HG03045 (cell line): ENCODE results near the gene CCND2.

Source experiments
- ATAC-seq: cut with Tn5 transposase; IDR thresholded peaks from one replicate; pipeline ENCODE4 v1.9.1; 2021; ENCODE audit warnings: mild to moderate bottlenecking, moderate library complexity; ENCODE audit not compliant: unreplicated experiment

The CCND2 gene

DNA sequence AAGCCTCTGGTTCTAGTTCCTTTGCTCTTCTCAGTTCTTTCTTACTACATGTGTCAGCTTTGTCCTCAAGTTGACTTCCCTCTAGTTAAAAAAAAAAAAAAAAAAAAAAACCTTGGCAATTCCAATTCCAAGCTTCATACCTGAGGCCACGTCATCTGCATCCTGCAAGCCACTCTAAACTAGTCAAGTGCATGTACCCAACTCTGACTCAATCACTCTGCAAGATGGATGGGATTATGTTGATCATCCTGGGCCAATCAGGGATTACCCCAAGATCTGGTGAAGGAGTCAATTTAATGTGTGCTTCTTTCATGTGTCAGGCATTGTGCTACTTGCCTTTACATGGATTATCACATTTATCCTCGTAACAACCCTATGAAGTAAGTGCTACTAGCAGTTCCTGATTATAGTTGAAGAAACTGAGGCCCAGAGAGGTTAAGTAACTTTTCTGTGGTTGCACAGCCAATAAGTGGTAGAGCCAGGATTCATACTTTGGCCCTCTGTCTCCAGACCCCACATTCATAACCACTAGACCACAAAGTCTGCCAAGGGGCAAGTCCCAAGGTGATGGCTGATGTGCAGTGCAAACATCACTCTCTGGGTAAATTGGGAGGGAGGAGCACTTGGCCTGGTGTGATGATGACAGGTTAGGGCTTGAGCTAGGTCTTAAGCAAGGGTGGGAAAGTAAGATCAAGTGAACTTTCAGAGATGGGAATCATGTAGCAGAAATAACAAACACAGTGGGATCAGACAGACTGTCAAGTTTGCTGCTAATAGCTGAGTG is 17.3 kb upstream of the CCND2 start:
- no peak for ATAC-seq

DNA sequence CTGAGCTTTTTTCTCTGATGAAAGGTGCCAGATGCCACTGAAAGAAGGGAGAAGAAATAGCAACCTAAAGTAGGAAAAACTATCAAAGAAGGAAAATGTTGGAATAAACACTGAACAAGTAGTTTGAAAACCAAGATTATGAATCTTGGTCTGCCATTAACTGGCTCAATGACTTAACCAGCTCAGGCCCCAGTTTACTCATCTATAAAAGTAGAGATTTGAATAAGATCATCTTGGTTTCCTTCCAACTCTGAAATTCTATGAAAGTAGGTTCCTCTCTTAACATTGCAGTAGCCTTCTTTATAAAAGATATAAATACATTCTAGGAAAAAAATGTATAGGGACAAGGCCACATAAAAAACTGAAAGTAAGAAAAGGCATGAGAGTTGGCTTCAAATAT is 16.1 kb upstream of the CCND2 start:
- no peak for ATAC-seq

DNA sequence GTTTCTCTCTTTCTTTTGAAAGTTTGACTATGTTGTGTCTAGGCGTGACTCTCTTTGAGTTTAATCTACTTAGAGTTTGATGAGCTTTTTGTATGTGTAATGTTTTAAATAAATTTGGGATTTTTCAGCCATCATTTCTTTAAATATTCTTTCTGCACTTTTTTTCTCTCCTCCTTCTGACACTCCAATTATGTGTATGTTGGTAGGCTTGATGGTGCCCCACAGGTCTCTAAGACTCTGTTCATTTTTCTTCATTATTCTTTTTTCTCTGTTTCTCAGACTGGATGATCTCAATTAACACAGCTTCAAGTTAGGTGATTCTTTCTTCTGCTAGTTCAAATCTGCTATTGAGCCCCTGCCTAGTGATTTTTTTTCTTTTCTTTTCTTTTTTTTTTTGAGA is 14.5 kb upstream of the CCND2 start:
- no peak for ATAC-seq

DNA sequence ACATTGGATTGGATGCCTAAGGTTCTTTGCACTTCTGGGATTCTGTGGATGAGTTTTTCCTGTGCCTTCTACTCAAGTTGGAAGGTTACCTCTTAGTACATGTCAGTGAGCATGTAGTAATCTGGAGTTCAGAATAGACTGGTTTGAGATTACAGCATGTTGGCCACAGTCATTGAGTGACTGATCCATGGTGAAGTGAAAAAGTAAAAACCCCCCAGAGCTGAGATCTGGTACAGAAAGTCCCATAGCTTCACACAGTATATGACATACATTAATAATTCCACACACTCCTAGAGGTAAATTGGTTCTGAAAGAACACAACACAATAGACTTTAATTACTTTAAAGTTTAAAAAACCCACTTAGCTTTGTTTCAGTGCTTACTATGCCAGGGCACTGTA is 11.9 kb upstream of the CCND2 start:
- ATAC-seq = peak; percentile 74

DNA sequence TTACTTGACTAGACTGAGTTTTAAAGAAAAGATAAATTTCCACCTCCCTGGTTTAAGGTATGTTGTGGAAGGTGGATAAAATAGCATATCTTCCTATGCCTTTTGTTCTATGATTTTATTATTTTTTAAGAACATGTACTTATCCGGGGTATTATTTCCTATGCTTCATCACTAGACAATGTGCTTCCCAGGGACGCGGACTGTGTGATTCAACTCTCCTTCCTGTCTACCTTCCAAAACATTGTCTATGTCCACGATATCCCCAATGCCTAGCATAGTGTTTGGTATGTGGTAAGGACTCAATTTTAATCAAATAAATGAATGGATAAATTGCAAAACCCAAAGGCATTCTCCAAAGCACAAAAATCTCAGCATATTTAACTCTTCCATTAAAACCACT is 8.3 kb upstream of the CCND2 start:
- no peak for ATAC-seq

DNA sequence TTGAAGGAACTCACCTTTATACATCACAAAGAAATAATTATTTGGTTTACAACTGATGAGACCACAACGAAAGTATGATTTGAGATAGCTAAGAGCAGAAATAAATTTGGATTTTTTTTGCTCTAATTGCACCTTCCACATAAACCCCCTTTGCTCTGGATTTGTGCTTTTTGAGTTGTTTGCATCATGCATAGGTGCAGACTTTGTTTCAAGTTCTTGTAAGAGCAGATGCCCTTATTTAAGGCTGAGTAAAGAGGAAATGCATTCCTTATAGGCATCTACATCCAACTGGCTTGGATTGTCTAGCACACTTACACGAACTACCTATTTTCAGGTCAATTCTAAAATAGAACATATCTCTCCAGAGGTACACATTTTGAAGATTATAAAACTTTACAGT is 6.6 kb upstream of the CCND2 start:
- ATAC-seq = no peak

DNA sequence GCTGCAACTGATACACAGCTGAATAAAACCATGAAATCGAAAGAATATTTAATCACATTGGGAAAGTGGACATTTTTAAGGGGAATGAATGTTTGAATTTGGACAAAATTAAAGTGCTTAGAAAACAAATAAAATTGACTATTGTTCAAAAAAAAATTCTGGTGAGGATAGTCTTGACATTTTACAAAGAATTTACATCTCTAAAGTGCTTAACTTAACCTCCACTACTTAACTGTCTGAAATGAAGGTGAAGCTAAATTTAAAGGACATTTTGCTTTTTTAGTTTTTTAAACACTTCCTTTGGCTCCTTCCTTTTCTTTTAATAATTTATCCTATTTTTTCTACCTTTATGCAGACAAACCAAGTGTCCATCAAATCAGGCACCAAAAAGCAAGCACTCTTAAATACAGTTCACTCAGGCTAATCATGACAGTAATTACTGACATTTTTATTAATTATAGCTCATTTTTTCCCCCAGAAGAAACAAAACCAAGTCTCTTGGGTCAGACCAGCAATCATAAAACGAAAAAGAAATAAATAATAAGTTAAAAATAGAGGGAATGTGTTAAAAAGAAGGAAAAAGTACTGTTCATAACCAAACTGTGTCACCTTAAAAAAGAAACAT is 5.7 kb upstream of the CCND2 start:
- no peak for ATAC-seq

DNA sequence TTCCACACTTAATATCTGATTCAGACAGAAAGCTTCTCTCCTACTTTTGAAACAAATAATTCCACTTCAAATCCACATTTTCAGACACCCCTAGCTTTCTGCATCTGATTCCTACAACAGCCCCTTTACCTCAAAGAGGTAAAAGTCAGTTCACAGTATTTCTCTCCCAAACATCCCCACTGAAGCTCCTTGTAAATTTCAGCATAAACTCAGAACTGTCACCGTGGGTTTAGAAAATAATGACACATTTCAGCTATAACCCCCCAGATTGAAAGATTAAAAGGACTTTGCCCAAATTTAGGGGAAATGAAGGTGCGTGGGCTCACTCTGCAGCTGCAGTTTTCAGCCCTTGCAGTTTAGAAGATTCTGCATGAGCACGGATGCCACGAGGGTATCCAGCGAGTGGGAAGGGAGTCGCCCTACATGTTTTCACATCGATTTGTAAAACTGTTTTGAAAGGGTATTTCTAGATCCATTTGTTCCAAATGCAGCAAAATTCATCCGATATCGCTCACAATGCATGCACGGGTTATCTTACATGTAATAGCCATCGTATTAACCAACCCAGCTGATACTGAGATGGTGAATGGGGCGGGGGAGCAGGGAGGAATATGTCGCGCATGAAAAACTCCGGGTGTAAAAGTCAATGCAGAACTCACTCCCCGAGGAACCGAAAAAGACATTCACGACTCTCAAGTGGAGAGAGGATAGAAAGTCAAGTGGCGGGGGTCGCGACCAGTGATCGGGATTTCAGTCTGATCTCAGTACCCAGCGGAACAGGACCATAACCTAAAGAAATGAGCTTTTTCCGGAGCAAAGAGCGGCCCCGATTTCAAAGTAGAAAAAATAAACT is 5.0 kb upstream of the CCND2 start:
- no peak for ATAC-seq

DNA sequence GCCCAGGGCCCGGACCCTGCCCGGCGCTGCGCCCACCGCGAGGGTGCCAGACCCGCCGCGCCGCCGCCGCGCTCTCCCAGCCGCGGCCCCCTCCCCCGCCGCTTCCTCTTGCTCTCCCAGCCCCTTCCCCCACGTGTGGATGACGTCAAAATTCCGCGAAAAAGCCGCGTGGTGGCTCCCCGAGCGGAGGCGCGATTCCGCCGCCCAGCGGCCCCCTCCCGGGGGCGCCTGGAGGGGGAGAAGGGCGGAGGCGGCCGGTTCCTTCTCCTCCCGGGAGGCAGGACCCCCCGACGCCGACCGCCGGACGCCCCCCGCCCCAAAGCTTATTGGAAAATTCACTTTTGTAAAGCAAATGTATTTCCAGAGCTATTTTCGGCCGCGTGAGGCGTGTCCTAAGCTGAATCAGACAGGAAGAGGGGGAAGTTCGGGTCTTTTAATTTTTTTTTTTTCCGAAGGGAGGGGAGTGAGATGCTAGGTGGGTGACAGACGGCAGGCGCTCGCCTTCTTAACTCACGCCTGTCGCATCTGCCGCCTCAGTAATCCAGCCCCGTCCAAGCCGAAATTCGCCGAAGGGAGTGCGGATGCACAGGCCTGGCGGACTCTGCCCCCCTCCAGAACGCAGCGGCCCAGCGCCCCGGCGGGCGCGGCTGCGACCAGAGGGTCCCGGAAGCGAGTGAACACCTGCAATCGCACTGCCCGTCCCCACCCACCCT is 4.1 kb upstream of the CCND2 start:
- peak; percentile 28 for ATAC-seq

DNA sequence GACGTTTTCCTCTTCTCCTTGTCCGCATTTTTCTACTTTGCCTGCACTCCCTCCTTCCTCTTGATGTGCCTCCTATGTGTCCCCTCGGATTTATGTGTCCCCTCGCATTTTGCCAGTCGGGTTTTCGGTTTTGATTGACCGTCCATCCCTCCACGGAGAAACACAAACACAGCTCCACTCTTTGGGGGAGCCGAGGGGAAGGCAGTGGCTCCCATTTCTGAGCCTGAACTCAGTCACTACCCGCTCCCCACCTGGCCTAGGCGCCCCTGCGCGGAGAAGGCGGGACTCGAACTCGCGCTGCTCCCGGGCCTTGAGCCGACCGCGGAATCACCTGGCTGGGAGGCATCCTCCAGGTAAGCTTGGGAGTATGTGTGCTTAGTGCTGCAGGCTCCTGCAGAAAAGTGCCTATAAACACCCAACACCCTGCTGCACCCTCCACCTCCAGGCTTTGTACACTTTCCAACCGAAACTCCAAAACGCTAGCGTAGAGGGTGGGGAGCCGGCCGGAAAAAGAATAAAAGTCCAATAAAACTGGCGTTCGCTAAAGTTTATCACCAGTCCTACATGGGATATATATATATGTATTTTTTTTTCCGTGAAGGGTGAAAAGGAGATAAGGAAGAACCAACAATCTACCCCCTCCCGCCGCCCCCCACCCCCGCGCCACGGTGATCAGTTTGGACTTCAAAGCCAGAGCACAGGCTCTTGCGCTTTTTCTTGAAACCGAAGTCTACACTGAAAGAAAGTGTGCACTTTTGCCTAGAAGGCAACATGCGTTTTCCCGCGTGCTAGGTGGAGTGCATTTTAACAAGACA is 3.3 kb upstream of the CCND2 start:
- ATAC-seq = no peak

DNA sequence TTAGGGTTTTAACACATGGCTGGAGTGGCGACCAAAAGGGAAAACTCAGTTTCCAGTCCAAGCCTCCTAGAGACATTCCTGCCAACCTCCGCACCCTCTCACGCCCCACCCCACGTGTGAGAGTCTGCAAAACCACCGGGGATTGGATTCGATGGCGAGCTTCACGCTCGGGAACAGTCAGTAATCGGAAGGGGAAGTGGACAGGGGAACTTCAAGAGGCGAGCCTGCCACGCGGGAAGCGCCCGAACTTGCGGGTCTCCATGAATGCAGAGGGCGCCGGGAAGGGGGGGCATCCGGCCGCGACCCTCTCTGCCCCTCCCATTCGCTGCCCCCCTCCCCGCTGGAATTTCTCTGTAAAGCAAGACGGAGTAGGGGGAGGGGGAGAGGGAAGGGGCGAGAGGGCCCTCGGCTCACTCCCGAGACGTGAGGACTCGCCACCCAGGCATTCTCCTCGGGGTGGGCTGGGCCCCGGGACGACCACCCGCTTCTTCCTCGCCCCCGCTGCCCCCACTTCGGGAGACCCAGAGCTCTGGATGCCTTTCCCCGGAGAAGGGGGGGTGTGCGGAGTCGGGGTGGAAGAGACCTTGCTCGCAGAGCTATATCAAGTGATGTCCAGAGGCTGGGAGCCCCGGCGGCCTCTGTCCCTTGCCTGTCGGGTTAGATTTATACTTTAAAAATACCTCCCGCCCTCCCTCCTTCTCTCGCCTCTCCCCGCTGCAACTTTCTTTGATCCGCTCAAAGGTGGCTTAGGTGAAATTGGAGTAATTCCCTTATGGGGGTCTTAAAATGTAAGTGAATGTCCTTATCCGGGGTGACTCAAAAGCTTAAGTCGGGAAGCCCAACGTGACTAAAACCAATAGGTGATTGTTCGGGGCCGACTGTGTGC is 2.5 kb upstream of the CCND2 start:
- no peak for ATAC-seq

DNA sequence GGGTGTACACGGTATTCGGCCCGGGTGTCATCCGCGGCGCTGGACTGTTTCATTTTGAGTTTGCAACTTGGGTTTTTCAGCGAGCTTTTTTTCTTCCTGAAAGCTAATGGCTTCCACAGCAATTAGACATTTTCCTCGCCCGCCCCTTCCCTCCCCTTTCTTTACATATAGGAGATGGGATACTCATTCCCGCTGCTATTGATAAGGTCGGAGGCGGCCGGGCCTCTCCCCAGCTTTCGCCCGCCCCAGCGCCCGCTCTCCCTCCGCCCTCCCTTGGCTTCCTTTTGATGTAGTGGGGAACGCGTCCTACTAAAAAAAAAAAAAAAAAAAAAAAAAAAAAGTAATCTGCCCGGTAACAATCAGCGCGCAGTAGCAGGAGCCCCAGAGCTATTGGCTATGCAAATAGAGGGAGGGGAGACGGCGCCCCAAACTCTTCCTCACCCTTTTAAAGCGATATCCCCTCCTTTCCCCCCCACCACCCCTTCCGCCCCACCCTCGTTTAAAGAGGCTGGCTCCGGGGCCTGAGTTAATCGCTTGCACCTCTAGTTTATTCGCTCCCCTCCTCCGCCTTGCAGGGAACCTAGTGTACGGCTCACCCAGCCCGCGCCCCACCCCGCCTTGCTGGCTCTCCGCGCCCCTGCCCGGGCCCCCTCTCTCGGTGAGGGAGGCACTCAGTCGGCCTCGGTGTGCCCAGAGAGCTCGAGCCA is 1.7 kb upstream of the CCND2 start:
- ATAC-seq = peak; percentile 50

DNA sequence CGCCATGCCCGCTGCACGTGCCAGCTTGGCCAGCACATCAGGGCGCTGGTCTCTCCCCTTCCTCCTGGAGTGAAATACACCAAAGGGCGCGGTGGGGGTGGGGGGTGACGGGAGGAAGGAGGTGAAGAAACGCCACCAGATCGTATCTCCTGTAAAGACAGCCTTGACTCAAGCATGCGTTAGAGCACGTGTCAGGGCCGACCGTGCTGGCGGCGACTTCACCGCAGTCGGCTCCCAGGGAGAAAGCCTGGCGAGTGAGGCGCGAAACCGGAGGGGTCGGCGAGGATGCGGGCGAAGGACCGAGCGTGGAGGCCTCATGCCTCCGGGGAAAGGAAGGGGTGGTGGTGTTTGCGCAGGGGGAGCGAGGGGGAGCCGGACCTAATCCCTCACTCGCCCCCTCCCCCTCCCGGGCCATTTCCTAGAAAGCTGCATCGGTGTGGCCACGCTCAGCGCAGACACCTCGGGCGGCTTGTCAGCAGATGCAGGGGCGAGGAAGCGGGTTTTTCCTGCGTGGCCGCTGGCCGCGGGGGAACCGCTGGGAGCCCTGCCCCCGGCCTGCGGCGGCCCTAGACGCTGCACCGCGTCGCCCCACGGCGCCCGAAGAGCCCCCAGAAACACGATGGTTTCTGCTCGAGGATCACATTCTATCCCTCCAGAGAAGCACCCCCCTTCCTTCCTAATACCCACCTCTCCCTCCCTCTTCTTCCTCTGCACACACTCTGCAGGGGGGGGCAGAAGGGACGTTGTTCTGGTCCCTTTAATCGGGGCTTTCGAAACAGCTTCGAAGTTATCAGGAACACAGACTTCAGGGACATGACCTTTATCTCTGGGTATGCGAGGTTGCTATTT is 914 bp upstream of the CCND2 start:
- ATAC-seq = peak; percentile 5

DNA sequence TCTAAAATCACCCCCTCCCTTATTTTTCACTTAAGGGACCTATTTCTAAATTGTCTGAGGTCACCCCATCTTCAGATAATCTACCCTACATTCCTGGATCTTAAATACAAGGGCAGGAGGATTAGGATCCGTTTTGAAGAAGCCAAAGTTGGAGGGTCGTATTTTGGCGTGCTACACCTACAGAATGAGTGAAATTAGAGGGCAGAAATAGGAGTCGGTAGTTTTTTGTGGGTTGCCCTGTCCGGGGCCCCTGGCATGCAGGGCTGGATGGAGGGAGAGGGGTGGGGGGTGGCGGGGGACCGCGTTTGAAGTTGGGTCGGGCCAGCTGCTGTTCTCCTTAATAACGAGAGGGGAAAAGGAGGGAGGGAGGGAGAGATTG is 300 bp upstream of the CCND2 start:
- ATAC-seq = no peak

DNA sequence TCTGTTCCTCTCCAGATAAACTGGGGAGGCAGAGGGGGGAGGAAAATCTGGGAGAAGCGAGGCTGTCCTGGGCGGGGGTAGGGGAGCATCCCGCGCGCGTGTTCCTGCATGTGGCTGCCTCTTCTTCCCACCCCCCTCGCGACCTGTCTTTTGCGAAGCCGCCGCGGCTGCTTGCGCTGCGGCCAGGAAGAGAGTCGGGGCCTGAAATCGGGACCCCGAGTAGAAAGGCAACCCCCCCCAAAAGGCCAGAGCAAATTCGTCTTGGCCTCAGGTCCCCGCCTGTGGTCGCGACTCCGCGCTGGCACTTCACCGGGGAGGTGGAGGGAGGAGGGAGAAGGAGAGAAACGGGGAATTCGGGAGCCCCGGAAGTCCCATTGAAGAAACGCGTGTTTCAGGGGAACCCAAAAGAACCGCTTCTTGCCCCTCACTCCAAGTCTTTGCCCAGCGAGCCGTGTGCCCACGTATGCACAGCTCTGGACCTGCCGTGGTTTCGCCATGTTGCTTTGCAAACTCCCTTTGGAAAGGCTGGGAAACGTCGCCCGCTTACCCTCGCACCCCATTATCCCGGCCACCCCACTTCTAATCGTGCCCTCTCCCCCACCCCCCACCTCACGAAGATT is 944 bp downstream of the CCND2 start:
- ATAC-seq = no peak

DNA sequence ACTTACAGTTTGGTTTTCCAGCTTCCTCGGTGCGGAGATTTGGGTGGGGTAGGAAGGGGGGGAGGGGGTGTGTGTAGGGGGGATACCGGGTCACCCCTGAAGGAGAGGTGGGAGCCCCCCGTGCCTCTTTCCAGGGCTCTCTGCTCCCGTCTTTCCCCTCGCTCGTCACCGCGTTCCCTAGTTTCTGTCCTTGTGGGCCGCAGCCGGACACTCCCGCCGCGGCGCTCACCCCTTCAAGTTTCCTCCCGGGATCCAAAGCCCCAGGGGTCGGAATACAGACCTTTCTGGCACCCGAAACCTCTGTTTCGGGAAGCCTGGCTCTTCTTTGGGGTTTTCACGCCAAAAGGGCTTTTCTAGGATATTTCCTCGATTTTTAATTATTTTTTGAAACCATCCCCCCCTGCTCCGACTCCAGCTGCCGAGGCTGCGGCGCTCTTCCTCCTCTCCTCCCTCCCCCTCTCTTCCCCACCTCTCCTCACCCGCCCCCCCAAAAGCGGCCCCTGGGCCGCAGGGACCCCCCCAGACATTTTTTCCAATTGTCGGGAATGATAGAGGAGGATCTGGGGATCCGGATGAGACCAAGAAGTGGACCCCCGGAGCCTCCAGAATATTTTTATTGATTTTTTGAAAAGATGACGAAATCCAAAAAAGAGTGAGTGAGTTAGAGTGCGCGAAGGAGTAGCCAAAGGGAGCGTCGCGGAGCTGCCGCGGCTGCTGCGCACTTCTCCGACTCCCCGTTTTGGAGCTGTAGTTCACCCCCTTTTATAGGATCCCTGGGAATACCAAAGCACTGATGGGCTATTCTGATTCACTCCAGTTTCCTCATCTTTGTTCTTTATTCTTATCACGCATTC is 1.7 kb downstream of the CCND2 start:
- no peak for ATAC-seq
